A549 treated with RU486 at 1 μM for 4 hours (cell line): ENCODE data around the gene HTR3C. TPM values are rescaled to one million over a fixed set of nuclear protein-coding genes. Genes with fewer than 3 reads are reported as not detected.

Experiments used
- total RNA-seq: library from RNA; stranded (reverse); fragments of 200-300 nt; extraction: Qiagen RNA extraction; gene quantifications from 5 replicates; pipeline ENCODE4 v1.2.3, GENCODE V29; 2022; ENCODE audit warnings: low read depth

The HTR3C gene, protein sequence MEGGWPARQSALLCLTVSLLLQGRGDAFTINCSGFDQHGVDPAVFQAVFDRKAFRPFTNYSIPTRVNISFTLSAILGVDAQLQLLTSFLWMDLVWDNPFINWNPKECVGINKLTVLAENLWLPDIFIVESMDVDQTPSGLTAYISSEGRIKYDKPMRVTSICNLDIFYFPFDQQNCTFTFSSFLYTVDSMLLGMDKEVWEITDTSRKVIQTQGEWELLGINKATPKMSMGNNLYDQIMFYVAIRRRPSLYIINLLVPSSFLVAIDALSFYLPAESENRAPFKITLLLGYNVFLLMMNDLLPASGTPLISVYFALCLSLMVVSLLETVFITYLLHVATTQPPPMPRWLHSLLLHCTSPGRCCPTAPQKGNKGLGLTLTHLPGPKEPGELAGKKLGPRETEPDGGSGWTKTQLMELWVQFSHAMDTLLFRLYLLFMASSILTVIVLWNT
- total RNA-seq = not detected in 5 replicates

GRCh38 chr3:184052767-184053166 is at the start of gene HTR3C:
Gene HTR3C (plus strand): TSS chr3:184053047. CDS start chr3:184053081, 34 bp downstream.

GRCh38 chr3:184017672-184018423 is 35.0 kb upstream of the HTR3C start, which contains the start of gene ABCC5:
Gene ABCC5 (minus strand): TSS chr3:184017884. CDS start chr3:184014392, 3,492 bp downstream.

GRCh38 chr3:184031187-184031792 is 21.6 kb upstream of the HTR3C start, which contains the start of gene HTR3D:
Gene HTR3D (plus strand): TSS chr3:184031742. CDS start chr3:184031742, 0 bp downstream.

DNA sequence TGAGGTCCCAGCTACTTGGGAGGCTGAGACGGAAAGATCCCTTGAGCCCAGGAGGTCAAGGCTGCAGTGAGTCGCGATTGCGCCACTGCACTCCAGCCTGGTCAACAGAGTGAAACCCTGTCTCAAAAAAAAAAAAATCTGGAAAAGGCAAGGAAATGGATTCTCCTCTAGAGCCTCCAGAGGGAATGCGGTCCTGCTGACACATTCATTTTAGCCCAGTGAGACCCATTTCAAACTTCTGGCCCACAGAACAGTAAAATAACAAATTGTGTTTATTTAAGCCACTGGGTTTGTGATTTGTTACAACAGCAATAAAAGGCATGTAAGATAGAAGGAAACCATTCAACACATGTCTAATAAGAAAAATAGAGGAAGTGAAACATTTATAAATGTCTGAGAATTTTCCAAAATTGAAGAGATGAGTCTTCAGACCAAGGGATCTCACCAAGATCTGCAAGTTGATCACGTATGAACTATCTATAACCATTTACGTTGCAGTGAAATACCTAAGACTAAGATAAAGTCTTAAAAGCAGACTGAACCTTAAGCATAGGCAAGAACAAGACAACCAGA is 44.0 kb downstream of the HTR3C start, which contains the start of gene HTR3E:
TSS of gene HTR3E (plus strand) at position 254 of the 573 bp plus-strand sequence. CDS start 466 bp downstream, outside the sequence.

Other genes with a start within 250 kb of the HTR3C start
- gene MAP6D1, start 227.5 kb upstream of the HTR3C start, total RNA-seq = 5.7 to 7.2 TPM (median 6.7 TPM) in 5 replicates
- 62.9 to 73.2 TPM (median 65.7 TPM) in 5 replicates for gene PARL, start 168.2 kb upstream of the HTR3C start, total RNA-seq
- gene ABCC5, start 35.2 kb upstream of the HTR3C start, total RNA-seq = 11.0 to 14.3 TPM (median 13.7 TPM) in 5 replicates
- gene HTR3D, start 21.3 kb upstream of the HTR3C start, total RNA-seq = not detected in 5 replicates
- not detected in 5 replicates for gene HTR3E, start 44.0 kb downstream of the HTR3C start, total RNA-seq
- gene EIF2B5, start 82.3 kb downstream of the HTR3C start, total RNA-seq = 27.3 to 30.4 TPM (median 28.5 TPM) in 5 replicates
- 17.4 to 26.4 TPM (median 25.2 TPM) in 5 replicates for gene DVL3, start 102.3 kb downstream of the HTR3C start, total RNA-seq
- 292 to 335 TPM (median 319 TPM) in 5 replicates for gene AP2M1, start 121.8 kb downstream of the HTR3C start, total RNA-seq
- 33.3 to 36.1 TPM (median 34.4 TPM) in 5 replicates for gene ABCF3, start 133.2 kb downstream of the HTR3C start, total RNA-seq
- 0.24 to 0.54 TPM (median 0.44 TPM) in 5 replicates for gene VWA5B2, start 176.5 kb downstream of the HTR3C start, total RNA-seq
- 54.1 to 81.7 TPM (median 74.6 TPM) in 5 replicates for gene ALG3, start 195.9 kb downstream of the HTR3C start, total RNA-seq
- gene EEF1AKMT4, start 196.6 kb downstream of the HTR3C start, total RNA-seq = 8.7 to 14.7 TPM (median 12.7 TPM) in 5 replicates
- gene CAMK2N2, start 208.5 kb downstream of the HTR3C start, total RNA-seq = 0.72 to 1.6 TPM (median 1.3 TPM) in 5 replicates
- gene ECE2, start 223.0 kb downstream of the HTR3C start, total RNA-seq = not detected in 5 replicates
- gene PSMD2, start 246.2 kb downstream of the HTR3C start, total RNA-seq = 323 to 418 TPM (median 327 TPM) in 5 replicates